Osteoblast (primary cell): ENCODE data around the gene NAV3. TPM values are rescaled to one million over a fixed set of nuclear protein-coding genes. Genes with fewer than 3 reads are reported as not detected.

Experiments
- DNase-seq: peaks from one replicate; pipeline ENCODE4 v3.0.0; 2011; ENCODE audit warnings: low spot score, mixed read lengths; ENCODE audit not compliant: insufficient read length; ENCODE audit errors: missing footprints
- H2AFZ ChIP-seq: 2 replicates; pipeline ENCODE4 v1.6.0; 2011; ENCODE audit warnings: mild to moderate bottlenecking, low read length
- H3K27ac ChIP-seq: 2 replicates; pipeline ENCODE4 v1.5.1; 2011; ENCODE audit warnings: mild to moderate bottlenecking, low read depth, low read length, moderate library complexity
- H3K27me3 ChIP-seq: 2 replicates; pipeline ENCODE4 v1.6.0; 2012; ENCODE audit warnings: mild to moderate bottlenecking, control low read depth, inconsistent platforms, low read length, moderate library complexity; ENCODE audit not compliant: insufficient read depth
- H3K36me3 ChIP-seq: 2 replicates; pipeline ENCODE4 v1.5.1; 2011; ENCODE audit warnings: mild to moderate bottlenecking, low read length, control low read depth, moderate library complexity; ENCODE audit not compliant: insufficient read depth
- H3K4me1 ChIP-seq: 2 replicates; pipeline ENCODE4 v1.5.1; 2011; ENCODE audit warnings: mild to moderate bottlenecking, low read length, control low read depth, moderate library complexity; ENCODE audit not compliant: insufficient read depth
- H3K4me2 ChIP-seq: 2 replicates; pipeline ENCODE4 v1.6.0; 2011; ENCODE audit warnings: mild to moderate bottlenecking, low read length; ENCODE audit not compliant: insufficient read depth
- H3K4me3 ChIP-seq: fragments of 200-600 bp; sonication (generic); 3 replicates; pipeline ENCODE4 v1.5.1; 2012; ENCODE audit warnings: mild to moderate bottlenecking, low read length, inconsistent platforms; ENCODE audit not compliant: insufficient read depth
- H3K79me2 ChIP-seq: 2 replicates; pipeline ENCODE4 v1.6.0; 2012; ENCODE audit warnings: mild to moderate bottlenecking, low read length, control low read depth, inconsistent platforms; ENCODE audit not compliant: insufficient read depth
- H3K9me3 ChIP-seq: 2 replicates; pipeline ENCODE4 v1.5.1; 2011; ENCODE audit warnings: low read depth, low read length, control low read depth
- H4K20me1 ChIP-seq: 2 replicates; pipeline ENCODE4 v1.6.0; 2012; ENCODE audit warnings: mild to moderate bottlenecking, low read length, control low read depth; ENCODE audit not compliant: insufficient read depth
- total RNA-seq: library from RNA; depleted of rRNA; stranded (reverse); fragments of >200 nt; gene quantifications from 2 replicates; pipeline ENCODE4 v1.2.3, GENCODE V29; 2012
- TF ChIP-seq, protein P1 (sequence below): IDR thresholded peaks from 2 replicates; pipeline ENCODE4 v1.5.1; 2011; ENCODE audit warnings: mild to moderate bottlenecking, low read depth, low read length, moderate library complexity; ENCODE audit errors: extremely low read depth

NAV3 gene
- total RNA-seq, 1 donor: 84.7 TPM

DNA sequence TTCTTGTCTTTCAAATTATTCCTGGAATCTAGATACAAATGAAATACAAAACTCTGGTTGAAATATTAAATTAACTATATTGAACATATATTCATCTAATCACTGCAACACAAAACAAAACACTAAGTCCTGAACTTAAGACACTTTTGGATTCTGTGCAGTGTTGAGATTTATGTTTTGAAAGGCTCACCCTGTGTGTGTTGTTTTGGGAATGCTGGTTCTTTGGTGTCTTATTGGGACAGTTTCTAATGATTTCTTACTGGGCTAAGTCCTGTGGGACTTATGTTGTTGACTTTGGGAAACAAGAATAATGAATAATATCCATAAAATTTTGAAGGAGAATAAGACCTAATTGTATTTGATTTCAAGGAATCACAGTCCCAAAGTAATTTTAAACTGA, 153.2 kb downstream of the NAV3 start:
- no peak for DNase-seq
- H3K4me3 ChIP-seq: no peak overlapping the region
- no peak overlapping the region for H2AFZ ChIP-seq
- no peak overlapping the region for H3K4me2 ChIP-seq
- no peaks in the 10 kb centered on the region for H3K36me3 ChIP-seq
- peaks cover 52% of the 10 kb centered on the region for H3K79me2 ChIP-seq
- no peaks in the 10 kb centered on the region for H4K20me1 ChIP-seq
- H3K27me3 ChIP-seq: no peaks in the 10 kb centered on the region
- TF ChIP-seq, protein P1, sequence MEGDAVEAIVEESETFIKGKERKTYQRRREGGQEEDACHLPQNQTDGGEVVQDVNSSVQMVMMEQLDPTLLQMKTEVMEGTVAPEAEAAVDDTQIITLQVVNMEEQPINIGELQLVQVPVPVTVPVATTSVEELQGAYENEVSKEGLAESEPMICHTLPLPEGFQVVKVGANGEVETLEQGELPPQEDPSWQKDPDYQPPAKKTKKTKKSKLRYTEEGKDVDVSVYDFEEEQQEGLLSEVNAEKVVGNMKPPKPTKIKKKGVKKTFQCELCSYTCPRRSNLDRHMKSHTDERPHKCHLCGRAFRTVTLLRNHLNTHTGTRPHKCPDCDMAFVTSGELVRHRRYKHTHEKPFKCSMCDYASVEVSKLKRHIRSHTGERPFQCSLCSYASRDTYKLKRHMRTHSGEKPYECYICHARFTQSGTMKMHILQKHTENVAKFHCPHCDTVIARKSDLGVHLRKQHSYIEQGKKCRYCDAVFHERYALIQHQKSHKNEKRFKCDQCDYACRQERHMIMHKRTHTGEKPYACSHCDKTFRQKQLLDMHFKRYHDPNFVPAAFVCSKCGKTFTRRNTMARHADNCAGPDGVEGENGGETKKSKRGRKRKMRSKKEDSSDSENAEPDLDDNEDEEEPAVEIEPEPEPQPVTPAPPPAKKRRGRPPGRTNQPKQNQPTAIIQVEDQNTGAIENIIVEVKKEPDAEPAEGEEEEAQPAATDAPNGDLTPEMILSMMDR: no peak
- peaks cover 3% of the 10 kb centered on the region for H3K4me1 ChIP-seq
- H3K27ac ChIP-seq: no peak overlapping the region
- no peaks in the 10 kb centered on the region for H3K9me3 ChIP-seq

DNA sequence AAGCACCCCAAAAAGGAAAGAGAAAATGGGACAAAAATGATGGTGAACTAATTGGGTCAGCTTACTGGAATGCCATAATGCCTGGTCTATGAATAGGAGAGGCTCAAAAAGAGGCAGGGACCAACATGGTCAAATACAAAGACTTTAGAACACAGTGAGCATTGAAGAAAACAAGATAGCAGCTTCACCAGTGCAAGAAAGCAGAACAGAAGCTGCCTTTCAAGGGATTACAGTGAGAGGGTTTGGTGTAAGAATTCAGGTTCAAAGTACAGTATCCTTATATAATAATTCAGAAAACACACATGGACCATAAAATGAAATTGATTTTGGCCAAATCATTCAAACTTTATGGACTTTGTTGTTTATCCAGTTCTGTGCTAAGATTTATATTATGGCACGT, 162.1 kb downstream of the NAV3 start:
- DNase-seq: no peak
- no peaks in the 10 kb centered on the region for H3K27me3 ChIP-seq
- peaks cover 31% of the 10 kb centered on the region for H3K79me2 ChIP-seq
- peaks cover 16% of the 10 kb centered on the region for H3K36me3 ChIP-seq
- H2AFZ ChIP-seq: no peak overlapping the region
- H3K4me1 ChIP-seq: peaks cover 12% of the 10 kb centered on the region
- H3K4me3 ChIP-seq: no peak overlapping the region
- H4K20me1 ChIP-seq: no peaks in the 10 kb centered on the region
- no peak overlapping the region for H3K4me2 ChIP-seq
- H3K27ac ChIP-seq: no peak overlapping the region
- H3K9me3 ChIP-seq: no peaks in the 10 kb centered on the region
- TF ChIP-seq, protein P1: no peak

- Histone ChIP-seq H2AFZ (no peak overlapping the region), H3K27me3 (no peaks in the 10 kb centered on the region), H3K27ac (no peak overlapping the region), H3K9me3 (no peaks in the 10 kb centered on the region), H4K20me1 (no peaks in the 10 kb centered on the region), H3K79me2 (peaks cover 26% of the 10 kb centered on the region), H3K4me3 (no peak overlapping the region), H3K36me3 (peaks cover 25% of the 10 kb centered on the region), H3K4me1 (peaks cover 12% of the 10 kb centered on the region), H3K4me2 (no peak overlapping the region)
- TF ChIP-seq, protein P1: no peak
- no peak for DNase-seq
Observed at GRCh38 chr12:77993658-77994057, 163.0 kb downstream of the NAV3 start.

DNA sequence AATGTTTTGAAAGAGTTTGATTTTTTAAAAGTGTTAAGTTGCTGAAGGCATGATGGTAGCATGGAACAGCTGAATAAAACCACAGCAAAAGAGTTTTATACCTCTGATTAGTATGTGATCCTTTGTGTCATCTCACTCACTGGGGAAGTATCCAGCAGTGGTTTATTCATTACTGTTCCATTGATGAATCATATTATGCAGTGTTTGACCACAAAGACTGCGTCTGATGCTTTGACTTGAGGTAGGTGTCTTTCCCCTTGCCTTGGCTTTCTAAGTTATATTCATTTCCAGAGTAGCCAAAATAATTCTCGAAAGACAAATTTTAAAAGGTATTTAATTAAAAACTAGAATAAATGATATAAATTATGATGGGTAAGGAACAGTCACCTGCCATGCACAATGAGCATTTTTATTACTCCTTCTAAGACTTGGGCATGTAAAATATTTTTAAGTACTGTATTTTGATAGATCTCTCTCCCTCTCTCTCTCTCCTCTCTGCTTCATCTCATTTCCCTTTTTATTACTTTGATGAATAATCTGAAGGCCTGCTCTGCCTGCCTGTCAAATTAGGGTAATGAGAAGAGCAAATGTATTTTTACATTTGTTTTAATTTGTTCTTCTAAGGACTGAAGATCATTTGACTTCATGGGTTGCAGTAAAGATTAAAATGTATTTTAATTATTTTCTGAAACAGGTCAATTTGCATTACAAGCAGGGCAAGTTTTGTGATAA, 164.9 kb downstream of the NAV3 start:
- no peak overlapping the region for H2AFZ ChIP-seq
- no peaks in the 10 kb centered on the region for H3K27me3 ChIP-seq
- TF ChIP-seq, protein P1: no peak
- peaks cover 12% of the 10 kb centered on the region for H3K4me1 ChIP-seq
- DNase-seq: no peak
- H3K27ac ChIP-seq: peak overlapping the region; percentile 24
- H3K36me3 ChIP-seq: peaks cover 30% of the 10 kb centered on the region
- H4K20me1 ChIP-seq: no peaks in the 10 kb centered on the region
- peaks cover 17% of the 10 kb centered on the region for H3K79me2 ChIP-seq
- H3K4me2 ChIP-seq: no peak overlapping the region
- no peaks in the 10 kb centered on the region for H3K9me3 ChIP-seq
- H3K4me3 ChIP-seq: no peak overlapping the region
